Prostate gland (tissue), 2 donors: ENCODE results near the gene ARHGEF16. TPM values are rescaled to one million over a fixed set of nuclear protein-coding genes. Genes with fewer than 3 reads are reported as not detected.

Experiments used
- DNase-seq: peaks from one replicate; pipeline ENCODE4 v3.0.0-alpha.2; 2019; ENCODE audit warnings: low spot score
- H3K27ac ChIP-seq, 2 donors: fragments of 200-600 bp; sonication (generic); 2 replicates each; pipeline ENCODE4 v1.5.1; 2017 to 2019
- H3K27me3 ChIP-seq: fragments of 200-600 bp; sonication (generic); replicated peaks from 2 replicates; pipeline ENCODE4 v1.5.1; 2019; ENCODE audit not compliant: insufficient read depth
- H3K36me3 ChIP-seq, 2 donors: fragments of 200-600 bp; sonication (generic); 1 replicate in 1 of 2; 2 replicates in 1 of 2; pipeline versions ENCODE4 v1.5.1 to v1.8.1; 2017 to 2019
- H3K4me1 ChIP-seq: fragments of 200-600 bp; sonication (generic); replicated peaks from 2 replicates; pipeline ENCODE4 v1.5.1; 2019
- H3K4me3 ChIP-seq, 2 donors: fragments of 200-600 bp; sonication (generic); 2 replicates each; pipeline ENCODE4 v1.5.1; 2017 to 2019
- H3K9me3 ChIP-seq: fragments of 200-600 bp; sonication (generic); 2 replicates; pipeline ENCODE4 v1.5.1; 2017
- CTCF ChIP-seq, 4 experiments: fragments of 200-600 bp in 2 of 4; fragments of 450-650 bp in 2 of 4; sonication (generic) in 2 of 4; IDR thresholded peaks; 1 replicate in 3 of 4; 2 replicates in 1 of 4; pipeline ENCODE4 v1.5.1; 2016 to 2019; ENCODE audit warnings: antibody characterized with exemption in 4 of 4, mild to moderate bottlenecking in 2 of 4, moderate library complexity in 2 of 4
- POLR2A ChIP-seq: fragments of 450-650 bp; IDR thresholded peaks from one replicate; pipeline ENCODE4 v1.6.1; 2016; ENCODE audit warnings: antibody characterized with exemption, mild to moderate bottlenecking
- POLR2AphosphoS5 ChIP-seq: sonication (generic); formaldehyde crosslinking; IDR thresholded peaks from one replicate; pipeline ENCODE4 v1.6.1; 2017; ENCODE audit warnings: antibody characterized with exemption
- WGBS: methylation state at CpG from one replicate; pipeline ENCODE4 v1.1.5; 2018; 5-methylcytosine and 5-hydroxymethylcytosine counted together
- intact Hi-C: fragments of 100-400 bp; cut with DNase I; formaldehyde crosslinking; loops from one replicate; pipeline ENCODE4 v1.14.2; 2022
- total RNA-seq, 2 donors: library from RNA; depleted of rRNA; stranded (reverse); fragments of >200 nt; gene quantifications; one replicate each; pipeline ENCODE4 v1.1.0, GENCODE V29; 2016

The ARHGEF16 gene
- total RNA-seq, 2 donors from 2014 or later: 25.2 to 25.4 TPM

- Histone ChIP-seq H3K27me3 (peaks cover 3% of the 10 kb centered on the region), H3K4me1 (no peaks in the 10 kb centered on the region), H3K9me3 (no peaks in the 10 kb centered on the region), H3K4me3 (no peak overlapping the region), H3K27ac (no peak overlapping the region), H3K36me3 (no peaks in the 10 kb centered on the region)
- DNase-seq: no peak
- TF ChIP-seq POLR2A: no peak
- TF ChIP-seq POLR2AphosphoS5: no peak
- TF ChIP-seq CTCF (IDR thresholded peaks at IDR 0.05): no peak
- intact Hi-C loops: no loop called here
- WGBS: 73% methylated on average over 27 of the region's 27 CpGs
Measured at GRCh38 chr1:3439346-3440299, 14.8 kb upstream of the ARHGEF16 start.

GRCh38 chr1:3440300-3440681 lies 14.2 kb upstream of the ARHGEF16 start:
- DNase-seq: no peak
- no peaks in the 10 kb centered on the region for H3K36me3 ChIP-seq
- peaks cover 3% of the 10 kb centered on the region for H3K27me3 ChIP-seq
- no peaks in the 10 kb centered on the region for H3K9me3 ChIP-seq
- 63% methylated on average over 10 of the region's 10 CpGs for WGBS
- intact Hi-C loops: no loop called here
- TF ChIP-seq POLR2AphosphoS5 (no peak), POLR2A (no peak), CTCF (IDR thresholded peaks at IDR 0.05) (no peak)
- H3K4me3 ChIP-seq: no peak overlapping the region
- H3K27ac ChIP-seq: no peak overlapping the region
- H3K4me1 ChIP-seq: no peaks in the 10 kb centered on the region

GRCh38 chr1:3440711-3441409 lies 13.6 kb upstream of the ARHGEF16 start:
- peaks cover 3% of the 10 kb centered on the region for H3K27me3 ChIP-seq
- intact Hi-C loops: no loop called here
- no peaks in the 10 kb centered on the region for H3K4me1 ChIP-seq
- no peaks in the 10 kb centered on the region for H3K36me3 ChIP-seq
- TF ChIP-seq POLR2A (no peak), POLR2AphosphoS5 (no peak), CTCF (IDR thresholded peaks at IDR 0.05) (no peak)
- H3K9me3 ChIP-seq: no peaks in the 10 kb centered on the region
- 66% methylated on average over 20 of the region's 20 CpGs for WGBS
- no peak for DNase-seq
- no peak overlapping the region for H3K27ac ChIP-seq
- H3K4me3 ChIP-seq: no peak overlapping the region

- 76% methylated on average over 8 of the region's 8 CpGs for WGBS
- Histone ChIP-seq H3K4me3 (no peak overlapping the region), H3K4me1 (no peaks in the 10 kb centered on the region), H3K36me3 (no peaks in the 10 kb centered on the region), H3K27me3 (peaks cover 3% of the 10 kb centered on the region), H3K27ac (no peak overlapping the region), H3K9me3 (no peaks in the 10 kb centered on the region)
- no peak for DNase-seq
- TF ChIP-seq POLR2A (no peak), POLR2AphosphoS5 (no peak), CTCF (IDR thresholded peaks at IDR 0.05) (no peak)
- intact Hi-C loops: no loop called here
Measured at GRCh38 chr1:3441410-3441847, 13.0 kb upstream of the ARHGEF16 start.
